OCI-LY1 (cell line): Measurements from ENCODE around the gene USP5.
A peak's percentile ranks its signal among the peaks of the same experiment; 100 is the strongest.

Source experiments
- H2AFZ ChIP-seq: fragments of 200-600 bp; sonication (generic), shearing (Covaris generic); 2 replicates; pipeline ENCODE4 v1.6.0; 2014; ENCODE audit warnings: antibody characterized with exemption, mild to moderate bottlenecking, low read length
- H3F3A ChIP-seq: fragments of 200-600 bp; sonication (generic), shearing (Covaris generic); 2 replicates; pipeline ENCODE4 v1.6.0; 2014; ENCODE audit warnings: mild to moderate bottlenecking, antibody characterized with exemption, low read length, moderate library complexity; ENCODE audit not compliant: insufficient read depth
- H3K27ac ChIP-seq: fragments of 200-600 bp; sonication (generic); 2 replicates; pipeline ENCODE4 v1.5.1; 2014; ENCODE audit warnings: low read length, mixed run types, mild to moderate bottlenecking, low read depth; ENCODE audit not compliant: poor library complexity, severe bottlenecking
- H3K27me3 ChIP-seq: fragments of 200-600 bp; sonication (generic); 2 replicates; pipeline ENCODE4 v1.6.0; 2014; ENCODE audit warnings: antibody characterized with exemption, mild to moderate bottlenecking, low read length, moderate library complexity; ENCODE audit not compliant: insufficient read depth
- H3K36me3 ChIP-seq: fragments of 200-600 bp; sonication (generic); 2 replicates; pipeline ENCODE4 v1.6.1; 2014; ENCODE audit warnings: mild to moderate bottlenecking, antibody characterized with exemption, low read length, moderate library complexity, mixed read lengths; ENCODE audit not compliant: insufficient read depth
- H3K4me1 ChIP-seq: fragments of 200-600 bp; sonication (generic); 2 replicates; pipeline ENCODE4 v1.5.1; 2014; ENCODE audit warnings: mild to moderate bottlenecking, low read length, moderate library complexity; ENCODE audit not compliant: insufficient read depth, severe bottlenecking
- H3K4me2 ChIP-seq: fragments of 200-600 bp; sonication (generic), shearing (Covaris generic); 2 replicates; pipeline ENCODE4 v1.6.1; 2014; ENCODE audit warnings: low read length
- H3K4me3 ChIP-seq: fragments of 200-600 bp; sonication (generic); 2 replicates; pipeline ENCODE4 v1.5.1; 2014; ENCODE audit warnings: low read length, low read depth, mild to moderate bottlenecking, mixed read lengths; ENCODE audit not compliant: poor library complexity, severe bottlenecking
- H3K79me2 ChIP-seq: fragments of 200-600 bp; shearing (Covaris generic); 2 replicates; pipeline ENCODE4 v1.6.1; 2016; ENCODE audit warnings: mixed run types, low read length, mixed read lengths; ENCODE audit not compliant: insufficient read depth
- H3K9ac ChIP-seq: fragments of 200-600 bp; sonication (generic), shearing (Covaris generic); 2 replicates; pipeline ENCODE4 v1.6.1; 2014; ENCODE audit warnings: mild to moderate bottlenecking, low read length, mixed read lengths
- H3K9me2 ChIP-seq: fragments of 200-600 bp; sonication (generic), shearing (Covaris generic); 2 replicates; pipeline ENCODE4 v1.6.1; 2014; ENCODE audit warnings: low read depth, mild to moderate bottlenecking, low read length, mixed read lengths
- H3K9me3 ChIP-seq: fragments of 200-600 bp; shearing (Covaris generic); 2 replicates; pipeline ENCODE4 v1.6.1; 2014; ENCODE audit warnings: low read length, mixed read lengths
- H4K20me1 ChIP-seq: fragments of 200-600 bp; sonication (generic), shearing (Covaris generic); 2 replicates; pipeline ENCODE4 v1.6.0; 2016; ENCODE audit warnings: mild to moderate bottlenecking, low read length; ENCODE audit not compliant: insufficient read depth
- EZH2 ChIP-seq: fragments of 200-600 bp; sonication (generic), shearing (Covaris generic); IDR thresholded peaks from 2 replicates; pipeline ENCODE4 v1.8.0; 2017; ENCODE audit warnings: borderline replicate concordance, mixed run types, mild to moderate bottlenecking, antibody characterized with exemption, low read length, moderate library complexity, mixed read lengths
- TF ChIP-seq, protein P1 (sequence below): fragments of 200-600 bp; sonication (generic), shearing (Covaris generic); IDR thresholded peaks from 2 replicates; pipeline ENCODE4 v1.5.1; 2017; ENCODE audit warnings: mild to moderate bottlenecking, antibody characterized with exemption, low read length, moderate library complexity, mixed read lengths

The USP5 gene, protein sequence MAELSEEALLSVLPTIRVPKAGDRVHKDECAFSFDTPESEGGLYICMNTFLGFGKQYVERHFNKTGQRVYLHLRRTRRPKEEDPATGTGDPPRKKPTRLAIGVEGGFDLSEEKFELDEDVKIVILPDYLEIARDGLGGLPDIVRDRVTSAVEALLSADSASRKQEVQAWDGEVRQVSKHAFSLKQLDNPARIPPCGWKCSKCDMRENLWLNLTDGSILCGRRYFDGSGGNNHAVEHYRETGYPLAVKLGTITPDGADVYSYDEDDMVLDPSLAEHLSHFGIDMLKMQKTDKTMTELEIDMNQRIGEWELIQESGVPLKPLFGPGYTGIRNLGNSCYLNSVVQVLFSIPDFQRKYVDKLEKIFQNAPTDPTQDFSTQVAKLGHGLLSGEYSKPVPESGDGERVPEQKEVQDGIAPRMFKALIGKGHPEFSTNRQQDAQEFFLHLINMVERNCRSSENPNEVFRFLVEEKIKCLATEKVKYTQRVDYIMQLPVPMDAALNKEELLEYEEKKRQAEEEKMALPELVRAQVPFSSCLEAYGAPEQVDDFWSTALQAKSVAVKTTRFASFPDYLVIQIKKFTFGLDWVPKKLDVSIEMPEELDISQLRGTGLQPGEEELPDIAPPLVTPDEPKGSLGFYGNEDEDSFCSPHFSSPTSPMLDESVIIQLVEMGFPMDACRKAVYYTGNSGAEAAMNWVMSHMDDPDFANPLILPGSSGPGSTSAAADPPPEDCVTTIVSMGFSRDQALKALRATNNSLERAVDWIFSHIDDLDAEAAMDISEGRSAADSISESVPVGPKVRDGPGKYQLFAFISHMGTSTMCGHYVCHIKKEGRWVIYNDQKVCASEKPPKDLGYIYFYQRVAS

DNA sequence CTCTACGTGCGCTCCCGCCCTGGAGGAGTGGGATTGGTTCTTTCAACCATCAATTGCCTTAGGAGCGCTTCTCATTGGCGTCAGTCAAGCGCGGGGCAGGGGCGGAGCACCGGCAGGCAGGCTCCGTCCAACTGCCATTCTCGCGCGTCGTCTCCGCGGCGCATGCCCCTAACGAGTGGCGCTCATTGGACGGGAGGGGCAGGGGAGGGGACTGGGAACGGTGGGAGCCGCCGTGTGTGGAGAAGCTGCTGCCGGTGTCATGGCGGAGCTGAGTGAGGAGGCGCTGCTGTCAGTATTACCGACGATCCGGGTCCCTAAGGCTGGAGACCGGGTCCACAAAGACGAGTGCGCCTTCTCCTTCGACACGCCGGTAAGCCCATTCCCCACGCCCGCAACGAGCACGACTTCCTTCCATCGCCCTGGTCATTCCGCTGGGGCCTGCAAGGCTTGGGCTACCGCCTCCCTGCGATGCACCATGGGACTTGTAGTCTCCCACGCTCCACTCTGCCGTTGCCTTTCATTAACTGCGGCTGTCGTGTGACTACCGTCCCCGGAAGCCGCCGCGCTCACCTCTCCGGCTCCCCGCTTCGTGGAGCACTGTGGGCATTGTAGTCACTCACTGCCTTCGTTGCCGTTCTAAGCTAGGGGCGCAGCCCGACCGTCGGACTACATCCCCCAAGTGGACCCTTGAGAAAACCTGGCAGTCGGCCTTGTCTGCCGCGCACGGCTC is at the start of gene USP5:
USP5 (plus strand) TSS at position 230 of the 730 bp plus-strand sequence; CDS start at position 260, 30 bp downstream.
- H3K4me1 ChIP-seq = peaks cover 36% of the 10 kb centered on the region
- peak within 1 kb of the TSS; percentile 94 for H3K4me2 ChIP-seq
- H3K27ac ChIP-seq = peak within 1 kb of the TSS; percentile 83
- no peaks in the 10 kb centered on the region for H3K27me3 ChIP-seq
- no peaks in the 10 kb centered on the region for H3K9me3 ChIP-seq
- no peaks in the 10 kb centered on the region for H3F3A ChIP-seq
- H3K9me2 ChIP-seq = no peaks in the 10 kb centered on the region
- H2AFZ ChIP-seq = no peak within 1 kb of the TSS
- H3K9ac ChIP-seq = peak within 1 kb of the TSS; percentile 93
- no peaks in the 10 kb centered on the region for H4K20me1 ChIP-seq
- peak within 1 kb of the TSS; percentile 80 for H3K4me3 ChIP-seq
- peaks cover 51% of the 10 kb centered on the region for H3K36me3 ChIP-seq
- peaks cover 20% of the 10 kb centered on the region for H3K79me2 ChIP-seq
- no peak for TF ChIP-seq EZH2
- TF ChIP-seq, protein P1, sequence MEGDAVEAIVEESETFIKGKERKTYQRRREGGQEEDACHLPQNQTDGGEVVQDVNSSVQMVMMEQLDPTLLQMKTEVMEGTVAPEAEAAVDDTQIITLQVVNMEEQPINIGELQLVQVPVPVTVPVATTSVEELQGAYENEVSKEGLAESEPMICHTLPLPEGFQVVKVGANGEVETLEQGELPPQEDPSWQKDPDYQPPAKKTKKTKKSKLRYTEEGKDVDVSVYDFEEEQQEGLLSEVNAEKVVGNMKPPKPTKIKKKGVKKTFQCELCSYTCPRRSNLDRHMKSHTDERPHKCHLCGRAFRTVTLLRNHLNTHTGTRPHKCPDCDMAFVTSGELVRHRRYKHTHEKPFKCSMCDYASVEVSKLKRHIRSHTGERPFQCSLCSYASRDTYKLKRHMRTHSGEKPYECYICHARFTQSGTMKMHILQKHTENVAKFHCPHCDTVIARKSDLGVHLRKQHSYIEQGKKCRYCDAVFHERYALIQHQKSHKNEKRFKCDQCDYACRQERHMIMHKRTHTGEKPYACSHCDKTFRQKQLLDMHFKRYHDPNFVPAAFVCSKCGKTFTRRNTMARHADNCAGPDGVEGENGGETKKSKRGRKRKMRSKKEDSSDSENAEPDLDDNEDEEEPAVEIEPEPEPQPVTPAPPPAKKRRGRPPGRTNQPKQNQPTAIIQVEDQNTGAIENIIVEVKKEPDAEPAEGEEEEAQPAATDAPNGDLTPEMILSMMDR = no peak

DNA sequence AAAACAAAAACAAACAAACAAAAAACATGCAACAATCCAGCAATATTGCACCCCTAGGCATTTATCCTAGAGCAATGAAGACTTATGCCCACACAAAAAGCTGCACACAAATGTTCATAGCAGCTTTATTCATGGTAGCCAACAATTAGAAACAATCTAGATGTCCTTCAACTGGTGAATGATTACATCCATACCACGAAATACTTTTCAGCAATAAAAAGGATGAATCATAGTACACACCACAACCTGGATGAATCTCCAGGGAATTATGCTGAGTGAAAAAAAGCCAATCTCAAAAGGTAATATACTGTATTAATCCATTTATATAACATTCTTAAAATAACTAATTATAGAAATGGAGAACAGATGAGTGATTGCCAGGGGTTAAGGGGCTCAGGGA is 44.8 kb upstream of the USP5 start:
- Histone ChIP-seq H3K9ac (no peak overlapping the region), H3K27ac (no peak overlapping the region), H3K9me3 (no peaks in the 10 kb centered on the region), H4K20me1 (no peaks in the 10 kb centered on the region), H3K4me3 (no peak overlapping the region), H3K9me2 (no peaks in the 10 kb centered on the region), H3K79me2 (no peaks in the 10 kb centered on the region), H3F3A (no peaks in the 10 kb centered on the region), H2AFZ (no peak overlapping the region), H3K27me3 (no peaks in the 10 kb centered on the region), H3K4me2 (no peak overlapping the region), H3K4me1 (peaks cover under 1% of the 10 kb centered on the region), H3K36me3 (no peaks in the 10 kb centered on the region; the same call in 1 of the 2 replicates)
- TF ChIP-seq EZH2 = no peak
- TF ChIP-seq, protein P1 = no peak

DNA sequence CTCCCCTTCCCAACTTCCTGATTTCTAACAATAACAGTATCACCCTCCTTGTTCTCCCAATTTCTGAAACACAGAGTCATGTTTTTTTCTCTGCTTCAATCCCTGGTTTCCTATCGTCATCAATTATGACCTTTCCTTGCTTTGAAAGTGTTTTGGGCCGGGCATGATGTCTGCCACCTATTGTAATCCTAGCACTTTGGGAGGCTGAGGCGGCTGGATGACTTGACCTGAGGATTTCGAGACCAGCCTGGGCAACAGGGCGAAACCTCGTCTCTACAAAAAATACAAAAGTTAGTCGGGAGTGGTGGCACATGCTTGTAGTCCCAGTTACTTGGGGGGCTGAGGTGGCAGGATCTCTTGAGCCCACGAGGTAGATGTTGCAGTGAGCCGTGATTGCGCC is 42.9 kb upstream of the USP5 start:
- Histone ChIP-seq H3K4me3 (no peak overlapping the region), H3K79me2 (no peaks in the 10 kb centered on the region), H3K4me1 (peaks cover 9% of the 10 kb centered on the region), H3K27ac (no peak overlapping the region), H4K20me1 (no peaks in the 10 kb centered on the region), H2AFZ (no peak overlapping the region), H3K9me3 (no peaks in the 10 kb centered on the region), H3K27me3 (no peaks in the 10 kb centered on the region), H3K9ac (no peak overlapping the region), H3K4me2 (no peak overlapping the region), H3F3A (no peaks in the 10 kb centered on the region), H3K9me2 (no peaks in the 10 kb centered on the region), H3K36me3 (no peaks in the 10 kb centered on the region; the same call in 1 of the 2 replicates)
- TF ChIP-seq, protein P1 = no peak
- TF ChIP-seq EZH2 = no peak
